ENCODE data around the gene EDEM1. TPM values are rescaled to one million over a fixed set of nuclear protein-coding genes. Genes with fewer than 3 reads are reported as not detected.
A peak's percentile ranks its signal among the peaks of the same experiment; 100 is the strongest.

The EDEM1 gene
- total RNA-seq, 1 donor from 2014 or later: 8.4 TPM

- no peak for DNase-seq
Observed at GRCh38 chr3:5201536-5201935, 14.0 kb downstream of the EDEM1 start.

GRCh38 chr3:5202222-5202621 is 14.7 kb downstream of the EDEM1 start:
- DNase-seq: no peak

DNA sequence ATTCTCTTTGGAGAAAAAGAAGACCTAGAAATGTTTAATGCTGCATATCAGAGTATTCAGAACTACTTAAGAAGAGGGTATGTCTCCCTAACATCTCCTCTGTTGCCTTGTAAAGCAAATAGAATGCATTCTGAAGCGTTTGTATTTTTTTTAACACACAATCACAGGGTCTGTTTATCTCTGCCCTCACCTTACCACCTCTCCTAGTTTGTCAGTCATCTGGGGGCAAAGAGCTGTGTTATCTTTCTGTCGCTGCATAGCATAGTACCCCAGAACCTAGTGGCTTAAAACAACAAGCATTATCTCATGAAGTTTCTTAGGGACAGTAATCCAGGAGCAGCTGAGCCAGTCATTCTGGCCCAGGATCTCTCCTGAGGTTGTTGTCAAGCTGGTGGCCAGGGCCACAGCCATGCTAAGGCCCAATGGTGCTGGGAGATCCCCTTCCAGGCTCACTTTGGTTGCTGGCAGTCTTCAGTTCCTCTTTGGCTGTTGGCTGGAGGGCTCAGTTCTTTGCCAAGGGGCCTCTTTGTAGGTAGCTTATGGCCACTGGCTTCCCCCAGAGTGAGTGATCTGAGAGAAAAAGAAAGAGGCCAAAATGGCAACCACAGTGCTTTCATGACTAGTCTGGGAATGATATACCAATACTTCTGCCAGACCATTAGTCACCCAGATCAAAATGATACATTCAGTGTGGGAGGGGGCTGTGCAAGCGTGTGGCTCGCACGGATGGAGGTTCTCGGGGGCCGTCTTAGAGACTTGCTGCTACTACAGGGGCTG is 17.8 kb downstream of the EDEM1 start:
- peak; percentile 23 for DNase-seq

GRCh38 chr3:5210926-5211325 is 23.4 kb downstream of the EDEM1 start:
- no peak for DNase-seq

- DNase-seq: no peak
Observed at GRCh38 chr3:5212628-5213573, 25.4 kb downstream of the EDEM1 start.

DNA sequence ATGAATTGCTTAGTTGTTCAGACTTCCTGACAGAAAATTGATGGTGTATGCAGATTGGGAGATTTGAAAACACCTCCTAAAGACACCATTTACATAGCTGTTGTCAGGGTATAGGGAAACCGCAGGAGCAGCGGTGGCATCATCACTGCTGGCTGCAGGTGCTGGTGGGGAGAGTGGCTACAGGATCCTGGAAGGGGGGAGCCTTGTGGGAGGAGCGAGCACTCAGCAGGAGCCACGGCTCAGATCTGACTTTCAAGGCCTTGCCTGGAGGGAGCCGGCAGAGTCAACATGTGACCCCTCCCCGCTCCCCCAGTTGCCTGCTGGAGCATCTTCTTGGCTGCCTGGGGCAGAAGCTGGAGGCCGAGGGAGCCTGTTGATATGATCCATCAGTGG is 26.1 kb downstream of the EDEM1 start:
- DNase-seq: no peak

GRCh38 chr3:5214352-5214751 is 26.8 kb downstream of the EDEM1 start:
- no peak for DNase-seq

DNA sequence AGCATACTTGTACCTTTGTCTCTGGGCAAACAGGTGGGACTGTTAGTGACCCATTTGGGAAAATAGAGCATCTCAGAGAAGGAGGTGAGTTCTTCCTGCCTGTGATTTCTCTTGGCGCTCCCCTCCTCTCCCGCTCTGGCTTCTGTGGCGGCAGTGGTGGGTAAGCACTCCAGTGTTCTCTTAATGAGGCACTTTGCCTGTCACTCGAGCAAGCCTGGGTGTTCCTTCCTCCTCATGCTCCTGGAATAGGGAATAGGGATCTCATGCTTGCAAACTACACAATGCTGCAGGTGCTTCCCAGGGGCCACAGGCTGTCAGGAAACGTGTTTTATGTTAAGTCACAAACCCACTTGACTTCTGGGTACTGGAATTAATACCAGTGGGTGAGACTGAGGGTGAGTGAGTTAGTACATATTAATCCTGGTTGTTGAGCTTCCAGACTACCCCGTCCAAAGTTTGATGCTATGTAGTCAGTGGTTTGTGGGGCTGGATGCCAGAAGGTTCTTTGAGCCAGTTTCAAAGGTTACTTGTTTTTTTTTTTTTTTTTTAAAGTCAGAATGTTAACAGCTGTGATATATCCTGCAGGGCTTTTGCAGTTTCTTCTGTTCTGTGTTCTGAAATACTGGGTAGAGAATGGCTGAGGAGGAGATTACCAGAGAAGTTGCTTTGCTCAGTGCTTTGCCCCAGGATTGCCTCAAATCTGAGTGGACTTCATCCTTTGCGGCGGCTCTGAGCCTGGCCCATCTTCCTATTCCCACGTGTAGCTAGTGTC is 30.5 kb downstream of the EDEM1 start:
- no peak for DNase-seq

GRCh38 chr3:5218815-5219214 is 31.3 kb downstream of the EDEM1 start:
- DNase-seq: no peak

DNA sequence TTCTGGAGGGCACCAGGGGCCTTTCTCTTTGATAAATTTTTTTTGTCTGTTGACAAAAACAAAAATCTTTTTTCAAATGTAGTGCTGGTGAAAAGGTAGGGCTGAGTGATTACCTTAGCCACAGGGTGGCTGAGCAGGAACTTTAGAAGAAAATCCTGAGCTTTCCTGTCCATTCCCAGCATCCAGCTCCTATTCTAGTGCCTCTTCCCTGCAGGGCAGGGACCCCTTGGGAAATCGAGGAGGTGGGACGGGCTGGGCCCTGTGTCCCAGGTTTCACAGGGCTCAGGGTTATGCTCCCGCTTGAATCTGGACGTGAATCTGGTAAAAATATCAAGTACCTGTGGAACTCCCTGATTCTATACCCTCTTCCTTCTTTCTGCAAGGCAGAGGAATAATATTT is 31.7 kb downstream of the EDEM1 start:
- DNase-seq: no peak

GRCh38 chr3:5220193-5220592 is 32.7 kb downstream of the EDEM1 start:
- DNase-seq: no peak

DNA sequence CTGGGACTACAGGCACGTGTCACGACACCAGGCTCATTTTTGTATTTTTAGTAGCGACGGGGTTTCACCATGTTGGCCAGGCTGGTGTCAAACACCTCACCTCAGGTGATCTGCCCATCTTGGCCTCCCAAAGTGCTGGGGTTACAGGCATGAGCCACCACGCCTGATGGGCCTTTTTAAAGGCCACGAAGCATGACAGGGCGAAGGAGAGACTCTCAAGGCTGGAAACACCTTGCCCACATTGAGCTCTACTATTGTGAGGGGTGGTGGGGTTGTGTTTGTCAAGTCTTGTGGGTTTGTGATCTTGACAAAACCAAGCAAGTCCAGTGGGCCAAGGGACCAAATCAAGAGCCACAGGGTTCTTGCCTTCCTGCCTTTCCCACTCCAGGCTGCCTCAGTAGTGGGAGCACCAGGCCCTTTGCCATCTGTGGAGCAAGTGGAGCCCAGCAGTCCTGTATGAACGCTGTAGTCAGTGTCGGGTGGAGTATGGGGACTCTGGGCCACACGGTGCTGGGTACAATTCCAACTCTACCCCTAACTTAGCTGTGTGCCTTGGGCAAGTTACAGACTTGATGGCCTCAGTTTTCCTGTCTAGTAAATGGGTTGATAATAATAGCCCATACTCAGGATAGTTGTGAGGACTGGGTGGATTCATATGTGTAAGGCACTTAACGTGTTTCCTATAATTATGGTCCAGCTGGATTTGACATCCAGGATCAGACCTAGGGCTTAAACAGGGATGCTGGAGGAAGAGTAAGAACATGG is 33.3 kb downstream of the EDEM1 start:
- DNase-seq: no peak

GRCh38 chr3:5221701-5222100 is 34.2 kb downstream of the EDEM1 start:
- DNase-seq: no peak

- DNase-seq: no peak
Observed at GRCh38 chr3:5222283-5223005, 34.9 kb downstream of the EDEM1 start.

- no peak for DNase-seq
Observed at GRCh38 chr3:5226783-5227182, 39.3 kb downstream of the EDEM1 start.

GRCh38 chr3:5227812-5228211 is 40.3 kb downstream of the EDEM1 start:
- DNase-seq: no peak

GRCh38 chr3:5229414-5229813 is 41.9 kb downstream of the EDEM1 start:
- DNase-seq: no peak

DNA sequence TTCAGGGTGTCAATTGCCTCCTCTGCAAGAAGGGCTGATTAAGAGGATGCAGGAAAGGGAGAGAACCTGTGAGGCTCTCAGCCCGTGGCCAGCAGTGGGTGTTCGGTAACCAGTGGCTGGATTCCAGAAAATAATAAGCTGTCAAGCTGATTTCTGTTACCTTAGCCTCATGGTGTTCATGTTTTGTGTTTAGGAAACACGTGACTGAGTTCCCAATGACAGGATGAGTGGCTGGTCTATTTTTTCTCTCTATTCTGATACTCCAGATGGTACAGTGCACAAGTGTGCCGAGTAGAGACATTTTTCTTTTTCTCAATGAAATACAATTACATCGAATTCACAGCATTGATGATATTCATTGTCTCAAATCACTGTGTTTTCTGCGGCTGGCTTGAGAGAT is 43.6 kb downstream of the EDEM1 start:
- DNase-seq: no peak

- DNase-seq: no peak
Observed at GRCh38 chr3:5231487-5231886, 44.0 kb downstream of the EDEM1 start.

- no peak for DNase-seq
Observed at GRCh38 chr3:5232570-5232969, 45.1 kb downstream of the EDEM1 start.

DNA sequence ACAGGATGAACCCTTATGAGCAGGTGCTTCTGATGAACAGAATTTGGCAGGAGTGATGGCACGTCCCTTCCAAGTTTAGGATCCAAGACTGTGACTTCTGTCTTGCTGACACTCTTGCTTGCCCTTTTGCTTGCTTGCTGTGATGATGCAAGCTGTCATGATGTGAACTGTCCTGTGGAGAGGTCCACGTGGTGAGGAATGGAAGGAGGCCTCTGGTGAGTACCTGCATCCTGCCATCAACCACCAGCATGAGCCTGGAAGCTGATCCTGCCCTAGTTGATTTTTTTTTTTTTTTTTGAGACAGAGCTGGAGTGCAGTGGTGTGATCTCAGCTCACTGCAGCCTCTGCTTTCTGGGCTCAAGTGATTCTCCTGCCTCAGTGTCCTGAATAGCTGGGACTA is 45.5 kb downstream of the EDEM1 start:
- DNase-seq: no peak
